ENCODE results near the gene FAM222B.
"Not testable (repeated sequence)": the region's sequence is repeated elsewhere in the genome, so short reads cannot be mapped to it uniquely, and the experiment has no call there.

Gene FAM222B

GRCh38 chr17:28836541-28836940 is 6.0 kb downstream of the FAM222B start:
- DNase-seq (ENCODE audit: low read depth): not testable (repeated sequence)

- DNase-seq (ENCODE audit: low read depth): no peak
These were observed 8.2 kb downstream of the FAM222B start for GRCh38 chr17:28834420-28834819.

GRCh38 chr17:28828294-28829040 is 14.1 kb downstream of the FAM222B start:
- DNase-seq (ENCODE audit: low read depth): no peak

GRCh38 chr17:28827672-28828071 is 14.9 kb downstream of the FAM222B start:
- DNase-seq (ENCODE audit: low read depth): no peak

GRCh38 chr17:28819582-28819981 is 23.0 kb downstream of the FAM222B start:
- DNase-seq (ENCODE audit: low read depth): no peak

GRCh38 chr17:28818819-28819221 is 23.8 kb downstream of the FAM222B start:
- DNase-seq (ENCODE audit: low read depth): no peak

- no peak for DNase-seq (ENCODE audit: low read depth)
These were observed 26.1 kb downstream of the FAM222B start for GRCh38 chr17:28816540-28816939.

- no peak for DNase-seq (ENCODE audit: low read depth)
These were observed 29.7 kb downstream of the FAM222B start for GRCh38 chr17:28812748-28813377.

GRCh38 chr17:28812091-28812747 is 30.4 kb downstream of the FAM222B start:
- peak; percentile 92 for DNase-seq (ENCODE audit: low read depth)

- DNase-seq (ENCODE audit: low read depth): no peak
These were observed 30.9 kb downstream of the FAM222B start for GRCh38 chr17:28811651-28812090.

- no peak for DNase-seq (ENCODE audit: low read depth)
These were observed 32.2 kb downstream of the FAM222B start for GRCh38 chr17:28810437-28810836.

- DNase-seq (ENCODE audit: low read depth): peak; percentile 80
These were observed 34.5 kb downstream of the FAM222B start for GRCh38 chr17:28807925-28808634.

GRCh38 chr17:28796062-28796461 is 46.5 kb downstream of the FAM222B start:
- DNase-seq (ENCODE audit: low read depth): no peak

- DNase-seq (ENCODE audit: low read depth): not testable (repeated sequence)
These were observed 47.6 kb downstream of the FAM222B start for GRCh38 chr17:28794846-28795441.

GRCh38 chr17:28792877-28793661 is 49.5 kb downstream of the FAM222B start:
- no peak for DNase-seq (ENCODE audit: low read depth)

GRCh38 chr17:28788100-28788499 is 54.5 kb downstream of the FAM222B start:
- DNase-seq (ENCODE audit: low read depth): no peak

GRCh38 chr17:28783161-28783560 is 59.4 kb downstream of the FAM222B start:
- DNase-seq (ENCODE audit: low read depth): no peak

- not testable (repeated sequence) for DNase-seq (ENCODE audit: low read depth)
These were observed 63.0 kb downstream of the FAM222B start for GRCh38 chr17:28779601-28780000.

- DNase-seq (ENCODE audit: low read depth): no peak
These were observed 65.4 kb downstream of the FAM222B start for GRCh38 chr17:28777178-28777577.

- no peak for DNase-seq (ENCODE audit: low read depth)
These were observed 68.4 kb downstream of the FAM222B start for GRCh38 chr17:28774206-28774605.

- no peak for DNase-seq (ENCODE audit: low read depth)
These were observed 68.9 kb downstream of the FAM222B start for GRCh38 chr17:28773736-28774135.

All from GM04504 (cell line).